Keratinocyte (primary cell): ENCODE results near the gene EFEMP1.

Source experiments
- EZH2 ChIP-seq: IDR thresholded peaks from one replicate; pipeline ENCODE4 v1.6.1; 2012; ENCODE audit warnings: inconsistent platforms, mild to moderate bottlenecking, low read length, moderate library complexity
- TF ChIP-seq, protein P1 (sequence below), 3 experiments: IDR thresholded peaks in 1 of 3; conservative IDR thresholded peaks in 1 of 3; optimal IDR thresholded peaks in 1 of 3; 2 replicates in 2 of 3; 3 replicates in 1 of 3; pipeline versions ENCODE3 to v1.5.1; 2011; ENCODE audit warnings: low read length in 3 of 3, mild to moderate bottlenecking in 3 of 3, moderate library complexity in 2 of 3, control low read depth in 1 of 3, inconsistent platforms in 1 of 3; ENCODE audit not compliant: insufficient read depth in 2 of 3; ENCODE audit errors: extremely low read depth in 1 of 3

DNA sequence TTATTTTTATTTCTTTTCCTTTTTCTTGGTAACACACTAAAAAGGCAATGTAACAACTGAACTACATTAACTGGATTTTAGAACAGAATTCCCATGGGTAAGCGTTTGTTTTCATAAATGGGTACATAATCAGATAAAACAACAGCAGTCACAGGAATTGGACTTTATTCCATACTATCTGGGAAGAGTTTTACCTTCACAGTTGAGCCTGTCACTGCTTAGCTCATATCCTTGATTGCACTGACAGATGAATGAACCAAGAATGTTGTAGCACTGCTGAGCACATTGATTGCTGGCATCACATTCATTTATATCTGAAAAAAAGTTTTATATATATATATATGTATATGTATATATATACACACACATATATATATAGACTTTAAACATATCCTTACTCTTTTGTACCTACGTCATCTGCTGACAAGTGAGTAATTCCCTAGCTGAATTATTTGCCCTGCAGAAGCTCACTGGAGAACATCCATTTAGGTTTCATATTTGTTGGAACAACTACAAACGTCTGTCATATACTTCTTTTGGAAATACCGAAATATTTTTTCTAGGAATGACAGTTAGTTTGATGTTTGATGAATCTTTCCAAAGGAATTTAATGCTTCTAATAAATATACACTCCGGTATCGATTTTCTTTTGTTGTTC lies 47.0 kb downstream of the EFEMP1 start:
- TF ChIP-seq EZH2, result no peak
- TF ChIP-seq, protein P1, sequence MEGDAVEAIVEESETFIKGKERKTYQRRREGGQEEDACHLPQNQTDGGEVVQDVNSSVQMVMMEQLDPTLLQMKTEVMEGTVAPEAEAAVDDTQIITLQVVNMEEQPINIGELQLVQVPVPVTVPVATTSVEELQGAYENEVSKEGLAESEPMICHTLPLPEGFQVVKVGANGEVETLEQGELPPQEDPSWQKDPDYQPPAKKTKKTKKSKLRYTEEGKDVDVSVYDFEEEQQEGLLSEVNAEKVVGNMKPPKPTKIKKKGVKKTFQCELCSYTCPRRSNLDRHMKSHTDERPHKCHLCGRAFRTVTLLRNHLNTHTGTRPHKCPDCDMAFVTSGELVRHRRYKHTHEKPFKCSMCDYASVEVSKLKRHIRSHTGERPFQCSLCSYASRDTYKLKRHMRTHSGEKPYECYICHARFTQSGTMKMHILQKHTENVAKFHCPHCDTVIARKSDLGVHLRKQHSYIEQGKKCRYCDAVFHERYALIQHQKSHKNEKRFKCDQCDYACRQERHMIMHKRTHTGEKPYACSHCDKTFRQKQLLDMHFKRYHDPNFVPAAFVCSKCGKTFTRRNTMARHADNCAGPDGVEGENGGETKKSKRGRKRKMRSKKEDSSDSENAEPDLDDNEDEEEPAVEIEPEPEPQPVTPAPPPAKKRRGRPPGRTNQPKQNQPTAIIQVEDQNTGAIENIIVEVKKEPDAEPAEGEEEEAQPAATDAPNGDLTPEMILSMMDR (optimal IDR thresholded peaks at IDR 0.05 in 1 of 3, IDR thresholded peaks at IDR 0.05 in 1 of 3, conservative IDR thresholded peaks at IDR 0.05 in 1 of 3; ENCODE audit: extremely low read depth in 1 of 3, insufficient read depth in 2 of 3, low read length in 3 of 3), result no peak
